Duodenal mucosa (tissue), 2 donors: ENCODE measurements around the gene CENPV.
"Not testable (repeated sequence)": the region's sequence is repeated elsewhere in the genome, so short reads cannot be mapped to it uniquely, and the experiment has no call there.

Experiments used
- H3K27ac ChIP-seq: one replicate; pipeline ENCODE4 v1.7.0; 2013; ENCODE audit warnings: low read depth, low read length
- H3K27me3 ChIP-seq, 2 donors: one replicate each; pipeline ENCODE4 v1.7.0; 2013; ENCODE audit warnings: low read length in 2 of 2, control low read depth in 1 of 2; ENCODE audit not compliant: insufficient read depth in 2 of 2, control insufficient read depth in 1 of 2
- H3K36me3 ChIP-seq, 2 donors: one replicate each; pipeline ENCODE4 v1.7.0; 2013; ENCODE audit warnings: low read length in 2 of 2, control low read depth in 1 of 2; ENCODE audit not compliant: insufficient read depth in 2 of 2, control insufficient read depth in 1 of 2
- H3K4me1 ChIP-seq, 2 donors: one replicate each; pipeline ENCODE4 v1.7.0; 2013; ENCODE audit warnings: low read length in 2 of 2, control low read depth in 1 of 2; ENCODE audit not compliant: insufficient read depth in 2 of 2, control insufficient read depth in 1 of 2
- H3K4me3 ChIP-seq, 2 donors: one replicate each; pipeline ENCODE4 v1.7.0; 2013; ENCODE audit warnings: low read length in 2 of 2, low read depth in 1 of 2
- H3K9ac ChIP-seq, 2 donors: one replicate each; pipeline ENCODE4 v1.7.0; 2013; ENCODE audit warnings: low read length in 2 of 2, low read depth in 1 of 2
- H3K9me3 ChIP-seq, 2 donors: one replicate each; pipeline ENCODE4 v1.7.0; 2013; ENCODE audit warnings: low read length in 2 of 2, control low read depth in 1 of 2; ENCODE audit not compliant: control insufficient read depth in 1 of 2

CENPV gene

DNA sequence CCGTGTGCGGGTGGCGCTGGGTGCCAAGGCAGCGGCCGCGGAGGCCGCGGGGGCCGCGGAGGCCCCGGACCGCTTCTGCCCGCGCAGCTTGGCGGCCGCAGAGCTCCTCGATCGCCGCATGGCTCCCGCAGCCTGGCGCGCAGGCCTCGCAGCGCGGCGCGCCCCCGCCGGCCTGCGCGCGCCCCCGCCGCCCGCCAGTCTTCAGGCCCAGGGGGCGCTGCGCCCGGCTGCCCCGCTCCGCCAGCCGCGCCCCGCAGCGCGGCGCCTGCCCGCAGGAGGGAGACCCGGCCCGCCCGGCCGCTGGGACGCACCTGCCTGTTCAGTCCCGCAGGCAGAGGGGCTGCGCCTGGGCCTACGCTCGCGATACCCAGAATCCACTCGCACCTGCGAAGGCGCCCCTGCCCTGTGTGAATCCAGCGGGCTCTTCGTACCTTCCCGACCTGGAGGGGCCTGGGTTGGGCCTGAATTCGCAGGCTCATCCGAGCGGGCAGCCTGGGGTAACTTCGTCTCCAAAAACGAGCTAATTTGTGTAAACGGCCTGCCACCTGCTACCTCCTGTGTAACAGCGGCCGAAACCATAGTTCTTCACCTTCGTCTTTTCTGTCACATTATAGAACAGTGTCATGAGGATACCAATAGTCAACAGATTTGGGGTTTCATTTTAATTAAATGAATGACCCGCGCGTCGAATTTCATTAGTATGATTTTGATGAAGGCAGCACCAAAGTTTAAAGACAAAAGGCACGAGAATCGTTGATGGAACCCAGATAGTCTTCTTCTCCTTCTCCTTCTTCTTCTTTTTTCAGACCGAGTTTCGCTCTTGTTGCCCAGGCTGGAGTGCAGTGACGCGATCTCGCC is at the start of gene CENPV:
Gene CENPV (minus strand): TSS at position 153 of the 858 bp plus-strand sequence. CDS start 33 bp downstream, at position 120.
- Histone ChIP-seq H3K36me3 (peaks cover 11% of the 10 kb centered on the region in 2 donors), H3K9ac (peak within 1 kb of the TSS; percentile 79 to 92), H3K27me3 (no peaks in the 10 kb centered on the region), H3K27ac (peak within 1 kb of the TSS; percentile 73), H3K9me3 (no peaks in the 10 kb centered on the region), H3K4me3 (peak within 1 kb of the TSS; percentile 83 to 92), H3K4me1 (no peaks in the 10 kb centered on the region)

DNA sequence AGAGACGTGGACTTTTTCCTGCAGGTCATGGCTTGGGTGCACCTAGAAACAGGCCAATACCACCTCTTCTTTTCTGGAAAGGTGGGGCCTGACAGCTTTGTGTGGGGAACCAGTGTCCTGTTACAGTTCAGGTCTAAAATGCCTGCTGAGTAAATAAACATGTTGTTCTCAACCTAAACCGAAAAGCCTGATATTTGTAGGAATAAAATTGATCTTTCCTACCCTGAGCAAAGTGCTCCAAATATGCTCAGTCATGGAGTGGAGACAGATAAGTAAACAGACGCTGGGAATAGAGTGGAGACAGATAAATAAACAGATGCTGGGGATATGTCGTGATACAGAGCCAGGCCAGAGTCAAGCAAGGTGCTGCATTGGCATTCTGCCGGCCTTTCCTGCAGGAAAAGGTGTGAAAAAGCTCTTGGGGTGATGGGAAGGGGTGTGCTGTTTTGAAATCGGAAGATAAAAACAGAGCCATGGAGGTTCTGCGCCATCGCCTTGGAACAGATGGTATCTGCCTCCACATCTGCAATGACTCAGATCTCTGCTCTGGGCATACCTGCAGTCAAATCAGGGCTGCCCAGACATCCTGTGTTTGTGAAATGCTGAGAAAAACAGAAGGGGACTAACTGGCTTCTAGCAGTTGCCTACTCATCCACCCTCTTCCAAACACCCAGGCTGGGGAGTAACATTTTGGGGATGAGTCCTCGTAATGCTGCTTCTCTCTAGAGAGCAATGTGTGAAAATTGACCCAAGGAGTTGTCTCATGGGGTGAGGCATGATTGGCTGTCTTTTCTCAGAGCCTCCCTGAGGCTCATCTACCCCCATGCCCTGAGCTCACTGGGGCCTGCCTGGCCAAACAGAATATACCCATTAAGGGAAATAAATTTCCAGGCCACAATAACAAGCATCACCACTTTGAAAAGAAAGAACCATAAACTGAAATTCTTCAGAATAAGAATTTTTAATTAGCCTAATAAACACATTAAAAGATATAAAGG is 45.3 kb upstream of the CENPV start:
- H3K27ac ChIP-seq: no peak overlapping the region
- H3K4me1 ChIP-seq: no peaks in the 10 kb centered on the region
- H3K4me3 ChIP-seq: no peak overlapping the region
- no peaks in the 10 kb centered on the region for H3K36me3 ChIP-seq
- no peaks in the 10 kb centered on the region for H3K27me3 ChIP-seq
- no peaks in the 10 kb centered on the region for H3K9me3 ChIP-seq
- no peak overlapping the region for H3K9ac ChIP-seq

DNA sequence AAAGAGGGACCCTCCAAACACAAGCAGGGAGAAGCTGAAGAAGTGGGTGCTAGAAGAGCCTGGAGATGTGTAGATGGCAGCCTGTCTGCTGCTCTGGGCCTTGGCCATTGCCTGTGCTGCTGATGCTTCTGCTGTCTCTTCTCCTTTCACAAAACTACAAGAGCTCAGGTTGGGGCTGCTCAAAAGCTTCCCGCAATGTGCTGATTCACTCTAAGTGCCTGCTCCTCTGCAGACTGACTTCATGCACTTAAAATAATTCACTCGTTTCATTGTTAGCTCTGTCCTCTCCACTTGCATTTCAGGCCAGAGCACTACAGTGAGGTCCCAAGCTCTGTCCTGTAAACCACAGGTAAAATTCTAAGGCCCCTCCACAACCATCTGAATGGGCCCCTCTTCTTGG is 43.4 kb upstream of the CENPV start:
- H3K27me3 ChIP-seq, H3K9ac ChIP-seq, H3K27ac ChIP-seq: not testable (repeated sequence)

DNA sequence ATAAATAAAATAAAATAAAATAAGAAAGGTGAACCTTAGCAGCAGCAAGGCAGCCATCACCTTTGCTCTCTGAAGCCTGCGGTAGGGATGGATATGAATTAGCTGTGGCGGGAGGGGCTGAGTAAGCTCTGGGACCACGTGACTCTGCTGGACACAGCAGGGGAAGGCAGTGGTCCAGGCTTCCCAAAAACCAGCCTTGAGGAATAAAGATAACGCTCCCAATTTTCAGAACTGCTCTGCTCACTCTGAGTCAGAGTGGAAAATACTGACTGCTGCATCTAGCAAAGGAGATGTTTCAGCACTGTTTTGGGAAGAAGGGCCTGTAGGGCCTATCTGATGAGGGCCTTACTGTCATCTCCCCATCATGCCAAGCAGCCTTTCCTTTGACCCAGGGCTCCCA is 42.6 kb upstream of the CENPV start:
- not testable (repeated sequence) for H3K4me1 ChIP-seq, H3K36me3 ChIP-seq, H3K9ac ChIP-seq, H3K27ac ChIP-seq, H3K27me3 ChIP-seq, H3K9me3 ChIP-seq, H3K4me3 ChIP-seq

More for the DNA sequence above, 43.4 kb upstream of the CENPV start:
- not testable (repeated sequence) for H3K9me3 ChIP-seq, H3K36me3 ChIP-seq, H3K4me3 ChIP-seq, H3K4me1 ChIP-seq

DNA sequence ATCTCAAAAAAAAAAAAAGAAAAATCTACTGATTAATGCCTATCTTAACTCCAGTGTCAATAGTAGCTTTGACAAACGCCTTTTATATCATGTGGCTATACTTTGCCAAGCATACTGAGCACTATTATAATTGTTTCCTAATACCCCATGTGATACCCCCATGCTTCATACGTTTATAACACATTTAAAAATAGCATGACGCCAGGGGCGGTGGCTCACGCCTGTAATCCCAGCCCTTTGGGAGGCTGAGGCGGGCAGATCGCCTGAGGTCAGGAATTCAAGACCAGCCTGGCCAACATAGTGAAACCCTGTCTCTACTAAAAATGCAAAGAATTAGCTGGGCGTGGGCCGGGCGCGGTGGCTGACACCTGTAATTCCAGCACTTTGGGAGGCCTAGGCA is 39.2 kb upstream of the CENPV start:
- not testable (repeated sequence) for H3K9ac ChIP-seq, H3K36me3 ChIP-seq, H3K27me3 ChIP-seq, H3K4me3 ChIP-seq, H3K9me3 ChIP-seq, H3K27ac ChIP-seq, H3K4me1 ChIP-seq

DNA sequence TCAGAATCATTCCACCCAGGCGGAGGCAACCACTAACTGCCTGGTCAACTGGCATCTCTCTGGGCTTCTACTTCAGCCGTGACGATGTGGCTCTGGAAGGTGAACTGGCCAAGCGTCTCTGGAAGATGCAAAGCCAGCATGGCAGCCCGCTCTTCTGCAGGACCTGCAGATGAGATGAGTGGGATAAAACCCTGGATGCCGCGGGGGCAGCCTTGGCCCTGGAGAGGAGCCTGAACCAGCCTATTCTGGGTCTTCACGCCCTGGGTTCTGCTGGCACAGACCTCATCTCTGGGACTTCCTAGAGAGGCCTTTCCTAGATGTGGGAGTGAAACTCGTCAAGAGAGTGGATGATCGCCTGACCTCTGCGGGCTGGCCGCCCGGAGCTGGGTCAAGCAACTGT is 38.2 kb upstream of the CENPV start:
- no peak overlapping the region for H3K4me3 ChIP-seq

DNA sequence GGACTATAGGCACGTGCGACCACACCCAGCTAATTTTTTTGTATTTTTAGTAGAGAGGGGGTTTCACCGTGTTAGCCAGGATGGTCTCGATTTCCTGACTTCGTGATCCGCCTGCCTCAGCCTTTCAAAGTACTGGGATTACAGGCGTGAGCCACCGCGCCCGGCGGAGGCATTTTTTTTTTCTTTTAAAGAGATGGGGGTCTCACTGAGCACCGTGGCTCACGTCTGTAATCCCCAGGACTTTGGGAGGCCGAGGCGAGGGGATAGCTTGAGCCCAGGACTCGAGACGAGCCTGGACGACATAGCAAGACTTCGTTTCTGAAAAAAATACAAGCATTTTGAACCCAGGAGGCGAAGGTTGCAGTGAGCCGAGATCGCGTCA is 32.8 kb upstream of the CENPV start:
- H3K9ac ChIP-seq: peak overlapping the region in 1 of 2 donors; percentile 43
- H3K4me3 ChIP-seq: peak overlapping the region in 1 of 2 donors; percentile 67

More for the DNA sequence above, 38.2 kb upstream of the CENPV start:
- Histone ChIP-seq H3K9ac (no peak overlapping the region), H3K9me3 (no peaks in the 10 kb centered on the region), H3K4me1 (peaks cover 0 to 2% of the 10 kb centered on the region in 2 donors), H3K27me3 (no peaks in the 10 kb centered on the region), H3K36me3 (no peaks in the 10 kb centered on the region), H3K27ac (no peak overlapping the region)

DNA sequence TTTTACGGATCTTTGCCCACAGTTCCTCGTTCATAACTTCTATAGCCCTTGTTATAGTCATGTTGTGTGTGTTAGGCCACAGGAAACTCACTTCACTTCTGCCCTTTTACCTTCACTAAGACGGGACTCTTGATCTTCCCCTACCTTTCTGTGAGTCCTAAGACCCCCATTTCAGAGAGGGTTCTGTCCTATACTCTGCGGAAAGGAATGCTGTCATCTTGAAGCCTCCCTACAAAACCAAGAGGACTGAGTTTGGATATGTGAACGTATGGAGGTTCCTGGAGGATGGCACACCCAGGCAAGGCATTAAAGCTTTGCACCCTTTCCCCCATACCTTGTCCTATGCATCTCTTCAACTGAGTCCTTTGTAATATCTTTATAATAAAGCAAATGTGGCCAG is 31.3 kb upstream of the CENPV start:
- H3K4me3 ChIP-seq: no peak overlapping the region
- H3K4me1 ChIP-seq: peaks cover 6 to 31% of the 10 kb centered on the region in 2 donors
- peaks cover 6 to 20% of the 10 kb centered on the region in 2 donors for H3K36me3 ChIP-seq
- H3K9ac ChIP-seq: no peak overlapping the region
- H3K9me3 ChIP-seq: no peaks in the 10 kb centered on the region
- H3K27ac ChIP-seq: no peak overlapping the region
- no peaks in the 10 kb centered on the region for H3K27me3 ChIP-seq

More for the DNA sequence above, 32.8 kb upstream of the CENPV start:
- Histone ChIP-seq H3K36me3 (peaks cover 6 to 20% of the 10 kb centered on the region in 2 donors), H3K27ac (peak overlapping the region; percentile 20), H3K4me1 (peaks cover 6 to 31% of the 10 kb centered on the region in 2 donors)
- not testable (repeated sequence) for H3K27me3 ChIP-seq, H3K9me3 ChIP-seq

DNA sequence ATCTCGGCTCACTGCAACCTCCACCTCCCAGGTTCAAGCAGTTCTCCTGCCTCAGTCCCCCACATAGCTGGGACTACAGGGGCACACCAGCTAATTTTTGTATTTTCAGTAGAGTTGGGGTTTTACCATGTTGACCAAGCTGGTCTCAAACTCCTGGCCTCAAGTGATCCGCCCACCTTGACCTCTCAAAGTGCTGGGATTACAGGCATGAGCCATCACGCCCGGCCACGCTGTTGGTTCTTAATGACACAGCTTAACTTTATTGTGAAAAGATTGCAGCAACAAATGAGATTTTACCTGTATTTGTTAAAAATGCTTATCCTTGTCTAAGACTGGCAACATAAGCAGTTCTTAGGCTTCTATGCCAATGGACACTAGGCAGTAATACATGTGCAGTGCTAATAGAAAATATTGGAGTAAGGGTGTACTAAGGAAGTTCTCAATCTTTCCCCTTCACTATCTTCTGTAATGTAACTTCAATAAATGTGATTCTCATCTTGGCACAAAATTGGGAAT is 30.6 kb upstream of the CENPV start:
- Histone ChIP-seq H3K27ac (no peak overlapping the region), H3K27me3 (no peaks in the 10 kb centered on the region), H3K4me3 (peak overlapping the region in 1 of 2 donors; percentile 96), H3K4me1 (peaks cover 6 to 31% of the 10 kb centered on the region in 2 donors), H3K9me3 (no peaks in the 10 kb centered on the region), H3K9ac (peak overlapping the region; percentile 4 to 76), H3K36me3 (peaks cover 6 to 20% of the 10 kb centered on the region in 2 donors)
